Testis (tissue), 3 donors: Measurements from ENCODE around the gene NFE2L2. TPM values are rescaled to one million over a fixed set of nuclear protein-coding genes. Genes with fewer than 3 reads are reported as not detected.

Experiments
- DNase-seq: peaks from one replicate; pipeline ENCODE4 v3.0.0-alpha.2; 2019
- H3K27ac ChIP-seq, 2 donors: fragments of 200-600 bp; sonication (generic); one replicate each; pipeline ENCODE4 v1.5.1; 2019
- H3K27me3 ChIP-seq: fragments of 200-600 bp; sonication (generic); one replicate; pipeline ENCODE4 v1.5.1; 2019
- H3K36me3 ChIP-seq: fragments of 200-600 bp; sonication (generic); one replicate; pipeline ENCODE4 v1.5.1; 2017; ENCODE audit warnings: low read depth; ENCODE audit errors: missing control alignments
- H3K4me1 ChIP-seq: fragments of 200-600 bp; sonication (generic); one replicate; pipeline ENCODE4 v1.5.1; 2019
- H3K4me3 ChIP-seq, 2 donors: fragments of 200-600 bp; sonication (generic); one replicate each; pipeline ENCODE4 v1.5.1; 2017 to 2019
- H3K9me3 ChIP-seq: fragments of 200-600 bp; sonication (generic); one replicate; pipeline ENCODE4 v1.5.1; 2017
- POLR2A ChIP-seq: fragments of 450-650 bp; IDR thresholded peaks from one replicate; pipeline ENCODE4 v1.6.1; 2017; ENCODE audit warnings: antibody characterized with exemption, mild to moderate bottlenecking, moderate library complexity
- WGBS, 2 donors: methylation state at CpG; one replicate each; pipeline ENCODE4 v1.1.5; 2018; 5-methylcytosine and 5-hydroxymethylcytosine counted together
- intact Hi-C: fragments of 100-400 bp; cut with DNase I; formaldehyde crosslinking; loops from one replicate; pipeline ENCODE4 v1.15.1; 2023; ENCODE audit warnings: low total_unique reads
- polyA plus RNA-seq: library from polyadenylated mRNA; stranded (reverse); fragments of 350-450 nt; fragmentation: Illumina TruSeq; extraction: RNeasy Lipid Tissue Mini Kit (QIAGEN cat#74804); gene quantifications from one replicate; pipeline ENCODE4 v1.2.3, GENCODE V29; 2014; ENCODE audit warnings: low read depth, low replicate concordance; ENCODE audit not compliant: insufficient read depth
- total RNA-seq, 2 donors: library from RNA; depleted of rRNA; stranded (reverse); fragments of >200 nt; gene quantifications; one replicate each; pipeline ENCODE4 v1.2.3, GENCODE V29; 2016
- TF ChIP-seq, protein P1 (sequence below), 3 experiments: fragments of 450-650 bp in 2 of 3; fragments of 200-600 bp in 1 of 3; sonication (generic) in 1 of 3; IDR thresholded peaks; one replicate each; pipeline ENCODE4 v1.5.1; 2016 to 2019; ENCODE audit warnings: antibody characterized with exemption in 3 of 3, mild to moderate bottlenecking in 2 of 3, moderate library complexity in 1 of 3

Gene NFE2L2
- total and polyA plus RNA-seq, 3 donors from 2014 or later = 72.7 to 132 (median 126) TPM

GRCh38 chr2:177243476-177243875 is 21.1 kb downstream of the NFE2L2 start:
- Histone ChIP-seq H3K4me1 (peaks cover 71% of the 10 kb centered on the region), H3K27ac (peak overlapping the region; percentile 81 to 85), H3K9me3 (no peaks in the 10 kb centered on the region), H3K4me3 (no peak overlapping the region), H3K36me3 (no peaks in the 10 kb centered on the region), H3K27me3 (no peaks in the 10 kb centered on the region)
- TF ChIP-seq POLR2A = no peak
- TF ChIP-seq, protein P1, sequence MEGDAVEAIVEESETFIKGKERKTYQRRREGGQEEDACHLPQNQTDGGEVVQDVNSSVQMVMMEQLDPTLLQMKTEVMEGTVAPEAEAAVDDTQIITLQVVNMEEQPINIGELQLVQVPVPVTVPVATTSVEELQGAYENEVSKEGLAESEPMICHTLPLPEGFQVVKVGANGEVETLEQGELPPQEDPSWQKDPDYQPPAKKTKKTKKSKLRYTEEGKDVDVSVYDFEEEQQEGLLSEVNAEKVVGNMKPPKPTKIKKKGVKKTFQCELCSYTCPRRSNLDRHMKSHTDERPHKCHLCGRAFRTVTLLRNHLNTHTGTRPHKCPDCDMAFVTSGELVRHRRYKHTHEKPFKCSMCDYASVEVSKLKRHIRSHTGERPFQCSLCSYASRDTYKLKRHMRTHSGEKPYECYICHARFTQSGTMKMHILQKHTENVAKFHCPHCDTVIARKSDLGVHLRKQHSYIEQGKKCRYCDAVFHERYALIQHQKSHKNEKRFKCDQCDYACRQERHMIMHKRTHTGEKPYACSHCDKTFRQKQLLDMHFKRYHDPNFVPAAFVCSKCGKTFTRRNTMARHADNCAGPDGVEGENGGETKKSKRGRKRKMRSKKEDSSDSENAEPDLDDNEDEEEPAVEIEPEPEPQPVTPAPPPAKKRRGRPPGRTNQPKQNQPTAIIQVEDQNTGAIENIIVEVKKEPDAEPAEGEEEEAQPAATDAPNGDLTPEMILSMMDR (IDR thresholded peaks at IDR 0.05) = no peak
- intact Hi-C loops = no loop called here
- no peak for DNase-seq

DNA sequence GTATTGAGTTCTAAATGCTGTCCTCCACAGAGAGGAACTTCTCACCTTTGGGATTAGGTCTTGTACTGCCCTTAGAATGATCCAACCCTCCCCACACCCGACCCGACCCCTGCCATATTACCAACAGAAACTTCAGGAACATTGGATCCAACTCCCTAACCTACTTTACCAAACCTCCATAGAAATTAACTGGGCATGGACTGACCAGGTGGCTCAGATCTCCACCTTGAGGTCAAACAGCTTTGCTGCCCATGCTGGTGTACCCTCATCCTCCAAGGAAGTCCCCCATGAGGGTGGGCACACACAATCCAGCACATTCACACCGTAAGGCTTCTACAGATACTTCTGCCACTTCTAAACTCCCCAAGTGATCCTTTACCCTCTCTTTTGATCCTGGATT is 21.5 kb downstream of the NFE2L2 start:
- Histone ChIP-seq H3K4me1 (peaks cover 75% of the 10 kb centered on the region), H3K27ac (peak overlapping the region; percentile 81 to 85), H3K4me3 (no peak overlapping the region), H3K27me3 (no peaks in the 10 kb centered on the region), H3K36me3 (no peaks in the 10 kb centered on the region), H3K9me3 (no peaks in the 10 kb centered on the region)
- 81 to 82% methylated on average over 3 of the region's 3 CpGs for WGBS, 2 donors
- no peak for DNase-seq
- intact Hi-C loops = no loop called here
- no peak for TF ChIP-seq POLR2A
- TF ChIP-seq, protein P1 (IDR thresholded peaks at IDR 0.05) = no peak

GRCh38 chr2:177242121-177242987 is 22.2 kb downstream of the NFE2L2 start:
- TF ChIP-seq POLR2A = no peak
- TF ChIP-seq, protein P1 (IDR thresholded peaks at IDR 0.05) = no peak
- DNase-seq = no peak
- peaks cover 75% of the 10 kb centered on the region for H3K4me1 ChIP-seq
- H3K4me3 ChIP-seq = no peak overlapping the region
- peak overlapping the region; percentile 81 to 85 for H3K27ac ChIP-seq
- intact Hi-C loops = no loop called here
- WGBS, 2 donors = 17 to 30% methylated on average over 5 of the region's 5 CpGs
- no peaks in the 10 kb centered on the region for H3K9me3 ChIP-seq
- H3K27me3 ChIP-seq = no peaks in the 10 kb centered on the region
- no peaks in the 10 kb centered on the region for H3K36me3 ChIP-seq

DNA sequence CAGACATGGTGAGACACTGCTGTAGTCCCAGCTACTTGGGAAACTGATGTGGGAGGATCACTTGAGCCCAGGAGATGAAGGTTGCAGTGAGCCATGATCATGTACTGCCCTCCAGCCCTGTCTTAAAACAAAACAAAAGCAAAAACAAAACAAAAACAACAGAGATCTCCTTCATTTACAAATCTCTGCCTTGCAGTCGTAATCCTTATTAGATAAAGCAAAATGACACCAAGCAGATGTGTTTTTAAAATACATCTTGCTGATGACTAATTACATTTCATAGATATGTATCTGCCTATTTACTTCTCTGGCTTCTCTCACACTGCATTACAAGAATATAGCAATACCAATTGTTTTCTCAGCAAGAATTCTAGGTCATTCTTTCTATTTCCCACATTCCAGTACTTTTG is 22.8 kb downstream of the NFE2L2 start:
- H3K27me3 ChIP-seq = no peaks in the 10 kb centered on the region
- H3K4me1 ChIP-seq = peaks cover 79% of the 10 kb centered on the region
- intact Hi-C loops = no loop called here

More for the DNA sequence above, 22.8 kb downstream of the NFE2L2 start:
- H3K27ac ChIP-seq = peak overlapping the region; percentile 81 to 85
- DNase-seq = no peak
- no peak overlapping the region for H3K4me3 ChIP-seq
- TF ChIP-seq POLR2A = no peak
- TF ChIP-seq, protein P1 (IDR thresholded peaks at IDR 0.05) = no peak
- no peaks in the 10 kb centered on the region for H3K9me3 ChIP-seq
- H3K36me3 ChIP-seq = no peaks in the 10 kb centered on the region
- 43 to 44% methylated on average over 1 of the region's 1 CpG for WGBS, 2 donors
